VCaP (cell line): Measurements from ENCODE around the gene LTC4S.
A peak's percentile ranks its signal among the peaks of the same experiment; 100 is the strongest.
"Not testable (repeated sequence)": the region's sequence is repeated elsewhere in the genome, so short reads cannot be mapped to it uniquely, and the experiment has no call there.

Experiments
- H3K27ac ChIP-seq: fragments of 450-650 bp; 2 replicates; pipeline ENCODE4 v1.5.1; 2017
- TF ChIP-seq, protein P1 (sequence below): fragments of 450-650 bp; conservative IDR thresholded peaks from 2 replicates; pipeline ENCODE4 v1.5.1; 2017; ENCODE audit warnings: mild to moderate bottlenecking, moderate library complexity

LTC4S gene, protein sequence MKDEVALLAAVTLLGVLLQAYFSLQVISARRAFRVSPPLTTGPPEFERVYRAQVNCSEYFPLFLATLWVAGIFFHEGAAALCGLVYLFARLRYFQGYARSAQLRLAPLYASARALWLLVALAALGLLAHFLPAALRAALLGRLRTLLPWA

DNA sequence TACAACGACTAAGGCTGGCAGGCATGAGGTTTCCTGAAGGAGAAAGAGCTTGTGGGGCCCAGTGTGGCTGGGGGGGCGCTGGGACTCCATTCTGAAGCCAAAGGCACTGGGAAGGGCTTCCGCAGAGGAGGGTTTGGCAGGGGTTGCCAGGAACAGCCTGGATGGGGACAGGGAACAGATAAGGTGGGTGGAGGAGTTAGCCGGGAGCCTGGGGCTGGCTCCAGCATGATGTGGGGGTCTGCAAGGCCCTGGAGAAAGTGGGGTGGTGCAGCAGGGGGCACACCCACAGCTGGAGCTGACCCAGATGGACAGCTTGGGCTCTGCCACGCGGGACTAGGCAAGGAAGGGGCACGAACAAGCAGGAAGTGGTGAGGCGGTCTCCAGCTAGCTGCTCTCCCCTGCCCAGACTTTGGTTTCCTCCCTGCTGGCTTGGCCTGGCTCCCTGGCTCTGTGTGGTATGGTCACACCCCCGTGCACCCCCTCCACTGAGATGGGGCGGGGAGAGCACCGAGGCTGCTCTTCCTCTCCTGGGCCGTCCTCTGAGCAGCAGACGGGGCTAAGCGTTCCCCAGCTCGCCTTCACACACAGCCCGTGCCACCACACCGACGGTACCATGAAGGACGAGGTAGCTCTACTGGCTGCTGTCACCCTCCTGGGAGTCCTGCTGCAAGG lies at the start of gene LTC4S:
LTC4S (plus strand) TSS at position 519 of the 672 bp plus-strand sequence; CDS start at position 614, 95 bp downstream.
- peak within 1 kb of the TSS; percentile 99 for H3K27ac ChIP-seq

DNA sequence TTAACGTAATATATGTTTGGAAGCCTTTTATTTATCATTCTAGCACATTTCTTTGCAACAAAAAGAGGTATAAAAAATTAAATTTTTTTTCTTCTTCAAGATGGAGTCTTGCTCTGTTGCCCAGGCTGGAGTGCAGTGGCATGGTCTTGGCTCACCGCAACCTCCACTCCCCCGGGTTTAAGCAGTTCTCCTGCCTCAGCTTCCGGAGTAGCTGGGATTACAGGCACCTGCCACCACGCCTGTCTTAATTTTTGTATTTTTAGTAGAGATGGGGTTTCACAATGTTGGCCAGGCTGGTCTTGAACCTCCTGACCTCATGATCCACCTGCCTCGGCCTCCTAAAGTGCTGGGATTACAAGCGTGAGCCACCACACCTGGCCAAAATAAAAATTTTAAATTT lies 49.7 kb upstream of the LTC4S start:
- H3K27ac ChIP-seq, result not testable (repeated sequence)

More for the DNA sequence above, at the start of gene LTC4S:
- TF ChIP-seq, protein P1, sequence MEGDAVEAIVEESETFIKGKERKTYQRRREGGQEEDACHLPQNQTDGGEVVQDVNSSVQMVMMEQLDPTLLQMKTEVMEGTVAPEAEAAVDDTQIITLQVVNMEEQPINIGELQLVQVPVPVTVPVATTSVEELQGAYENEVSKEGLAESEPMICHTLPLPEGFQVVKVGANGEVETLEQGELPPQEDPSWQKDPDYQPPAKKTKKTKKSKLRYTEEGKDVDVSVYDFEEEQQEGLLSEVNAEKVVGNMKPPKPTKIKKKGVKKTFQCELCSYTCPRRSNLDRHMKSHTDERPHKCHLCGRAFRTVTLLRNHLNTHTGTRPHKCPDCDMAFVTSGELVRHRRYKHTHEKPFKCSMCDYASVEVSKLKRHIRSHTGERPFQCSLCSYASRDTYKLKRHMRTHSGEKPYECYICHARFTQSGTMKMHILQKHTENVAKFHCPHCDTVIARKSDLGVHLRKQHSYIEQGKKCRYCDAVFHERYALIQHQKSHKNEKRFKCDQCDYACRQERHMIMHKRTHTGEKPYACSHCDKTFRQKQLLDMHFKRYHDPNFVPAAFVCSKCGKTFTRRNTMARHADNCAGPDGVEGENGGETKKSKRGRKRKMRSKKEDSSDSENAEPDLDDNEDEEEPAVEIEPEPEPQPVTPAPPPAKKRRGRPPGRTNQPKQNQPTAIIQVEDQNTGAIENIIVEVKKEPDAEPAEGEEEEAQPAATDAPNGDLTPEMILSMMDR, result no peak

DNA sequence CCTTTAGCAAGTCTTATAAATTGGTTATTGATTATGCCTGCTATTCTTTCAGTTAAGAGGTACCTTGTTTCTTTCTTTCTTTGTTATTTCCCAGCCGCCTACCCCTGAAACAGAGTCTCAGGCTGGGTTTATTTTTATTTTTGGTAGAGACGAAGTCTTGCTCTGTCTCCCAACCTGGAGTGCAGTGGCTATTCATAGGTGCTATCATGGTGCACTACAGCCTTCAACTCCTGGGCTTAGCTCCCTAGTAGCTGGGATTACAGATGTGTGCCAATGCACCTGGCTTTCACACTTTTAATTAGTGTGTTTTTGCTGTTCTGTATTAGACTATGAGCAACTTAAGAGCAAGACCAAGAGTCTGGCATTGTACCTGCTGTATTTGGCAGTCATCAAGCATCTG lies 46.9 kb upstream of the LTC4S start:
- TF ChIP-seq, protein P1, result no peak
- no peak overlapping the region for H3K27ac ChIP-seq

DNA sequence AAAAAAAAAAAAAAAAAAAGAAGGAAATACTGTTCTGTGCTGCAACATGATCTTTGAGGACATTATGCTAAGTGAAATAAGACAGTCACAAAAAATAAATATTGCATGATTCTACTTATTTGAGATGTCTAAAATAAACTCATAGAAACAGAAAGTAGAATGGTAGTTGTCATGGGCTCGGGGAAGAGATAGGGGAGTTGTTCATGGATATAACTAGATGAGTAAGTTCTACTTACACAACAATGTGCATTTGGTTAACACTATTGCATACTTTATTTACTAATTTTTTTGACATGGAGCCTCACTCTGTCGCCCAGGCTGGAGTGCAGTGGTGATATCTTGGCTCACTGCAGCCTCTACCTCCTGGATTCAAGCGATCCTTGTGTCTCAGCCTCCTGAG lies 46.0 kb upstream of the LTC4S start:
- TF ChIP-seq, protein P1, result no peak
- no peak overlapping the region for H3K27ac ChIP-seq

DNA sequence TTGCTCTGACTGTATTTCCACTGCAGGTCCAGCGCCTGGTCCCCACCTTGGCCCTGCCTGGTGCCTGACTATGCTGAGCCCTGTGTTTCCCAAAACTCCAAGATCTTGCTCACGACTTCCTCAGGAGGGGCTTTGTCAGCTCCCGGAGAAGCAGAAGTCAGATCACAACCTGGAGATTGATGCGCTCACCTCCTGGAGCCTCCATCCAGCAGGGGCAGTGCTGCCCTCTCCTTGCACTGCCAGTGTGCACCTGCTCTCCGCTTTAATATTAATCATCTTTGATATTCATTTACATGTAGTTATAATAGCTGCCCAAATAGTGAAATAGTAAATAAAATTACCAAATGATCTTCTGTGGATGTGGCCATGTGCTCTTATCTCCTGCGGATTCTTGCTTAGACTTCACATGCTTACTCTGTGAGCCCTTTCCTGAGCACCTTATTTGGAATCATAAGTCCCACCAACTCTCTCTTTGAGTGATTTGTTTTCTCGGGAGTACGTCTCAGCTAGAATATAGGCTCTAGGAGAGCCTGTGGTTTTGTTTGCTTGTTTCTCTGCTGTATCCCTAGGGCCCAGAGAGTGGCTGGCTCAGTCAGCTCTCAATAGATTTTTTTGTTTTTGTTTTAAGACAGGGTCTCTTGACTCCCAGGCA lies 43.8 kb upstream of the LTC4S start:
- TF ChIP-seq, protein P1, result 0 out of 2 replicates have a peak, but pooled peaks have one; percentile 12
- H3K27ac ChIP-seq, result no peak overlapping the region

DNA sequence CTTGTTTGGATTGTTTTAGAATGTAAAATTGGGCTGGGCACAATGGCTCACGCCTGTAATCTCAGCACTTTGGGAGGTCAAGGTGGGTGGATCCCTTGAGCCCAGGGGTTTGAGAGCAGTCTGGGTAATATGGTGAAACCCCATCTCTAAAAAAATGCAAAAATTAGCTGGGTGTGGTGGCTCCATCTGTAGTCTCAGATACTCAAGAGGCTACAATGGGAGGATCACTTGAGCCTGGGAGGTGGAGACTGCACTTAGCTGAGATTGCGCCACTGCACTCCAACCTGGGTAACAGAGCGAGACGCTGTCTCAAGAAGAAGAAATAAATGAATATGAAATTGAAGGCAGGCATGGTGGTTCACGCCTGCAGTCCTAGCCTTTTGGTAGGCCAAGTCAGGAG lies 39.8 kb upstream of the LTC4S start:
- TF ChIP-seq, protein P1, result no peak

DNA sequence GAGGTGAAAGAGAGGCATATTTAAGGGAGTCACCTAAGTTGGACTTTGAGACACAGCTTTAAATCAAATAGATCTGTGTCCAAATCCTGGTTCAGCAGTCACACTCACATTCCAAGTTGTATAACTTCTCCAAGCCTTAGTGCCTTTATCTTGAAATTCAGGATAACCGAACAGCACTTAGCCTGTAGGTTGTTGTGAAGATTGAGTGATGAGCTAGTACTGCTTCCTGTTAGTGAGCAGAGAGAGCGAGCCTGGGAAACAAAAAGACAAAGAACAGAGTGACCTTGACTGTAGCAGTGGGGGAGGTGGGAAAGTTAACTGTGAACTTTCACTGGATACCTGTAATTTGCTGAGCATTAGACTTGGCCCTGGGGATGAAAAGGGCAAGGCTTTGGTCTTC lies 38.8 kb upstream of the LTC4S start:
- H3K27ac ChIP-seq, result no peak overlapping the region
- TF ChIP-seq, protein P1, result no peak

More for the DNA sequence above, 39.8 kb upstream of the LTC4S start:
- H3K27ac ChIP-seq, result no peak overlapping the region

DNA sequence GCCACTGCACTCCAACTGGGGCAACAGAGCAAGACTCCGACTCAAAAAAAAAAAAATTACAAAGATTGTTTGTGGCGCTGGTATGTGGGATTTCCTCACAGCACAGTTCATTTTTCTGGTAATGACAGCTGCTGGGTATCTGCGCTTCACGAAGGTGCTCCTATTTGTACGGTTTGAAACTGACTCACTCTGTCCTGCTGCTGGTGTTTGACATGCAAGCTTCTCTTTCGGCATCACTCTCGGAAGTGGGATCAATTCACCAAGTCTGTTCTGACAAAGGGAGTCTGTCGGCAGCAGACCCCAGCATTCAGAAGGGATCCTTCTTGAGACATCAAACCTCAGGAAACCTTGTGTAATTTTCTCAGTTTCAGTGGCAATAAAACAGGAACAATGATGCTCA lies 34.8 kb upstream of the LTC4S start:
- TF ChIP-seq, protein P1, result no peak

More for the DNA sequence above, 34.8 kb upstream of the LTC4S start:
- H3K27ac ChIP-seq, result no peak overlapping the region
